Activated T-cell treated with anti-CD3 and anti-CD28 coated beads, Interleukin-2, amount 50 U/mL, for 4 hours (primary cell): Measurements from ENCODE around the gene HMX1. TPM values are rescaled to one million over a fixed set of nuclear protein-coding genes. Genes with fewer than 3 reads are reported as not detected.

Experiments used
- ATAC-seq, 2 donors: fragments of 200-7000 bp; cut with Tn5 transposase; one replicate each; pipeline ENCODE4 v1.10.0; 2021
- DNase-seq: peaks from one replicate; pipeline ENCODE4 v3.0.0-alpha.2; 2020
- H3K27me3 Mint-ChIP-seq: one replicate; pipeline ENCODE4 v1.8.0; 2021; ENCODE audit warnings: low read depth, mixed read lengths
- H3K36me3 Mint-ChIP-seq: one replicate; pipeline ENCODE4 v1.8.0; 2022; ENCODE audit warnings: mixed read lengths; ENCODE audit not compliant: insufficient read depth
- H3K4me1 Mint-ChIP-seq: one replicate; pipeline ENCODE4 v1.8.0; 2021; ENCODE audit warnings: low read depth, mixed read lengths
- H3K4me3 Mint-ChIP-seq: one replicate; pipeline ENCODE4 v1.8.0; 2021; ENCODE audit warnings: mild to moderate bottlenecking, moderate library complexity, mixed read lengths
- H3K9me3 Mint-ChIP-seq: one replicate; pipeline ENCODE4 v1.8.0; 2021; ENCODE audit warnings: mixed read lengths
- total RNA-seq, 3 donors: library from RNA; stranded (reverse); gene quantifications; one replicate each; pipeline ENCODE4 v1.2.1, GENCODE V29; 2021

The HMX1 gene
- total RNA-seq: not detected

DNA sequence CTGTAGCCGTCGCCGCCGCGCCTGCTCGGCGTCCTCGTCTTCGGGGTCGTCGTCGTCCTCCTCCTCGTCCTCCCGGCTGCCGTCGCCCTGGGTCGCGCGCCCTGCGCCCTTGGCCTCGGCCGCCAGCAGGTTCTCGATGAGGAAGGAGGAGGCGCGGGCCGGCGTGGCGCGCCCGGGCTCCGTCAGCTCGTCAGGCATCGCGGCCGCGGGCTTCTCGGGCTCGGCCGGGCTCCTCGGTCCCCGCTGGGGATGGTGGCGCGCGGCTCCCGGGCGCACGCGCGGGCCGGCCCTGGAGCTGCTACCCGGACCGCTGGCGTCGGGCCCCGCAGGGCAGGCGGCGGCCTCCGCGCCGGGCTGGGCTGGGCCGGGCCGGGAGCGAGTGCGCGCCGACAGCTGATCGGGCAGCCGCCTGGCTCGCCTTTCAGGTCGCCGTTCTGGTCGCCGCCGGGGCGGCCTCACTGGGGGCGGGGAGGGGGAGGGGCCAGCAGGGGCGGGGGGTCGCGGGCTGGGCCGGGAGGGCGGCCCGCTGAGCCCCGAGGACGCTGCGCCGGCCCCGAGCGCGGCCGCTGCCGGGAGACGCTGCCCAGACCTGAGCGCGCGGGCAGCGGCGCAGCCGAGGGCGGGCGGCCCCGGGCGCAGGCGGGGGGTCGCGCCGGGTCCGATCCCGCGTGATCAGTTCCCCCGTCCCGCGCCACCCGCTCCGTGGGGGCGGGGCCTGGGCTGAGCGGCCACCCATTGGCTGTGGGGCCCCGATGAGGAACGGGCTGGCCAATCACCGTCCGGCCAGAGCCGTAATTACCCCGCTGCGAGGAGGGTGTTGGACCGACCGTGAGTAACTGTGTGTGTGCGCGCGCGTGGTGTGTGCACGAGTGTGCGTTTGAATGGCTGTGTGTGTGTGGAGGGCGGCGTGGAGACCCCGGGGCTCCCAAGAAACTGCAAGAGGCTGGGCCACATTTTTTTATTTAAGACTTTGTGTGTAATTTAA lies at the start of gene HMX1:
Gene HMX1 (minus strand): TSS at position 423 of the 985 bp plus-strand sequence. CDS start 225 bp downstream, at position 198.
- DNase-seq (no peak), ATAC-seq (no peak)
- H3K9me3 Mint-ChIP-seq: no peaks in the 10 kb centered on the region
- H3K36me3 Mint-ChIP-seq: no peaks in the 10 kb centered on the region
- H3K4me1 Mint-ChIP-seq: peaks cover 1% of the 10 kb centered on the region
- H3K4me3 Mint-ChIP-seq: no peak within 1 kb of the TSS
- H3K27me3 Mint-ChIP-seq: peaks cover 78% of the 10 kb centered on the region

DNA sequence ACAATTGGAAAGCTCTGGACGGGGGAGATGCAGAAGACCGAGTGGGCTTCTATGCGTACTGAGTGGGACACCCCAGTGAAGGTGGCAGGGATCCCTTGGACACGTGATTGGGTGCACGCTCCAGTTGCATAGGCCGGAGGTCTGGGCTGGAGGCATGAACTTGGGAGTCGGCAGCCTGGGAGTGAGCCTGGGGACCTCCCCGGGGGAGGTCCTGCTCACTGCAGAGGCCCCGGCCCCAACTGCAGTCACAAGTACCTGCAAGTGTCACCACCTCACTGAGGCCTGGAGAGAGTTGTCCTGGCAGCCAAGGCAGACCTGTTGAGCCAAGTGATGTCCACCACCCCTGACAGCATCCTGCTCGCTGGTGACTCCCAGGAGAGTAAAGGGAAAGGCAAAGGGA lies 49.3 kb upstream of the HMX1 start:
- H3K4me3 Mint-ChIP-seq: no peak overlapping the region
- peaks cover 14% of the 10 kb centered on the region for H3K9me3 Mint-ChIP-seq
- no peaks in the 10 kb centered on the region for H3K36me3 Mint-ChIP-seq
- peaks cover 17% of the 10 kb centered on the region for H3K27me3 Mint-ChIP-seq
- DNase-seq (no peak), ATAC-seq (no peak)
- peaks cover 4% of the 10 kb centered on the region for H3K4me1 Mint-ChIP-seq

DNA sequence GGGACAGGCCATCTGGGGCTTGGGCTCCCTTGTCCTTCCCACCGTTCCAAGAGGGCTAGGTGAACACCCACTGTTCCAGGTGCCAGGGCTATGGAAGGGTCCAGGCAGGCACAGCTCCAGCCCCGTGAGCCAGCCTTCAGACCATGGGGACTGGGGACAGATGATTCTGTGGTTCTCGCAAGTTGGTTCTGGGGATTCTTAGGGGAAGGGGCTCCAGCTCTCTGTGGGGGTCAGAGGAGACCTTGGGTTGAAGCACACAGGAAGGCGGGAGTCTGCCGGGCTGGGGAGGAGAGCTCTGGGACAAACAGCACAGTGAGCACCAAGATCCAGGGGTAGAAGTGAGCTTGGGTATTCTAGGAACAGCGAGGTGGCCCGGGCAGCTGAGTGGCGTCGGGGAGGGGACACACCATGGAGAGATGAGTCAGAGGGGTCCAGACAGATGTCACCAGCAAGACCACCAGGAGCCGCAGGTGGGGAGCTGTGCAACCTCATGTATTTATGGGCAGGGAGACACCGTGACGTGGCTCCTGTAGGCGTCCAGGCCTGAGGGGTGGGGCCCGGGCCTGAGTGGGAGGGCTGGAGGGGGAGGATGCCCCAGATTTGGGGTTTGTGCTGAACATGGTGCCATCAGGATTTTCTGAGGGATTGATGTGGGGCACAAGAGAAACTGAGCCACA lies 48.8 kb upstream of the HMX1 start:
- Mint-ChIP-seq H3K4me1 (peaks cover 4% of the 10 kb centered on the region), H3K36me3 (no peaks in the 10 kb centered on the region), H3K9me3 (peaks cover 14% of the 10 kb centered on the region), H3K4me3 (no peak overlapping the region), H3K27me3 (peaks cover 17% of the 10 kb centered on the region)
- no peak for ATAC-seq
- DNase-seq: no peak

DNA sequence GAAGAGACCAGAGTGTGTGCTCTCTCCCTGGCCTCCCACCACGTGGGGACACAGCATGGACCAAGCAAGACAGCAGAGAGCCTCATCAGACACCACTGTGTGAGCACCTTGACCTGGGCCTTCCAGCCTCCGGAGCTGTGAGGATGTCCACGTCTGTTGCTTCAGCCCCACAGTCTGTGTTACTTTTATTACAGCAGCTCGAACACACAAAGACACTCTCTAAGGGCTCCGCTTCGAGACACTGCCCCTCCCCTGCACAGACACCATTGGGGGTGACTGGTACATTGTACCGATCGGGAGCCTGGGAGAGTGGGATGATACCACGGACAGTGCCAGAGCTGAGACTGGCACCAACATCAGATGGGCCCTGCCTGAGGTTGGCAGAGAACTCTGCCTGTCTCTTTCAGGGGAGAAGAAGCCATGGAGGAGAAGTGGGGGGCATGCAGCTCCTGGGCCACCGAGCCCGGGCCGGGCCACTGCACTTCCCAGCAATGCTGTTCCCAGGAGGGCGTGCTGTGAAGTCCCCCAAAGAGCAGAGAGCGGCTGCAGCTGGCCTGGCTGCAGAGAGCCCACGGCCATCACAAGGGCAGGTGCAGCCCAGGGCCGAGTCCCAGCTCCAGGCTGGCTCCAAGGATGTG lies 48.1 kb upstream of the HMX1 start:
- Mint-ChIP-seq H3K4me3 (no peak overlapping the region), H3K27me3 (peaks cover 17% of the 10 kb centered on the region), H3K36me3 (no peaks in the 10 kb centered on the region), H3K9me3 (peaks cover 14% of the 10 kb centered on the region), H3K4me1 (peaks cover 4% of the 10 kb centered on the region)
- DNase-seq: no peak
- ATAC-seq: no peak

DNA sequence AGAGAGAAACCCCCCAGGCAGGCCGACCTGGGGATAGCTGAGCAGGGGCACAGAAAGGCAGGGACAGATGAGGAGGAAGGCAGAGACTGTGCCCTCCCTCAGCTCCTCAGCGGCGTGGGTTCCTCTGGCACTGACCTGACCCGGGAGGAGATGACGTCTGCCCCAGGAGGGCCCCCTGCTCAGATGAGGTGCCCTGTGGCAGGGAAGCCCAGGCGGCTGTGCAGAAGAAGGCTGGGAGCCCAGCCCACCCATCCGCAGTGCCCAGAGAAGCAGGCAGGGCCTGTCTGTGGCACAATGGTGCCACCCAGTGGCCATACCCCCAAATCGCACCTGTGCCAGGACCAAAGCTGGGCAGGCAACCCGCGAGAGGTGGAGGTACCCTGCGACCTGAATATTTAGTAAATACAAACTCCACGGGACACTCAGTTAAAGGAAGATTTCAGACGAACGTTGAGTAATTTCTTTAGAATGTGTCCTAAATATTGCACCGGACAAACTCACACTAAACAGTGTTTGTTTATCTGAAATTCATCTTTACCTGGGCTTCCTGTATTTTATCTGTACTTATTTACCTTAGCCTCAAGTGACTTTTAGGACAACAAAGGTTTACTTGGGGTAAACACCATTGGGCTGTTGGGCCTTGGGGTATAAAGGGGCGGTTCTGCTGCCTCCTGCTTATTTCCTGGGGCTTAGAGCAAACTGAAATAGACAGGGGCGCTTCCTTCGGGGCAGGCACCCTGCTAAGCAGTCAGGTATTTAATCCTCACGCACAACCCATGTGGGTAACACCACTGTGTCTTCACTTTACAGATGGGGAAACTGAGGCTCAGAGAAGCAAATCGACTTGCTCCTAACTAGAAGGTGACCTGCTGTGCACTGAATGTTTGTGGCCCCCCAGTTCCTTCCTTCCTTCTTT lies 46.5 kb upstream of the HMX1 start:
- H3K27me3 Mint-ChIP-seq: peaks cover 14% of the 10 kb centered on the region

DNA sequence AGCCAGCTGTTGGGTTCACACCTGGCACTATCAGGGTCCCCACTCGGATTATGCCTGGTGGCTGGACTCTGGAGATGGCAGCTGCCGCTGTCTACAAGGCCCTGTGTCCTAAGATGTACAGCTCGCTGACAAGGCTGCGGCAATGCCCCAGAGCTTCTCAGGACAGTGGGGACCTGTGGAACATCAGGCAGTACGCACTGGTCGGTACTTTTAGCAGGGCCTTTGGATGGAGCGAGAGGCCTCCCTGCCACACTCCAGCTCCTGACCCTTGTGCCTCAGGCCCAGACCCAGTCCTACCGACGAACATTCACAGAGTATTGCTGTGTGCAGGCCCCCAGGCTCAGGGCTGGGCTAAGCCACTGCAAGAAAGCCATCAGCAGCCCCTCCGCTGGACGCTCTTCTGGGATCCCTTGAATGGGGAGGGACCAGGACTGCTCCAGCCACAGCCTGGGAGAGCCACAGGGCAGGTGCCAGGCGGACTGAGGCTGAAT lies 45.7 kb upstream of the HMX1 start:
- H3K9me3 Mint-ChIP-seq: no peaks in the 10 kb centered on the region
- peak in 1 of 2 donors; percentile 11 for ATAC-seq

More for the DNA sequence above, 46.5 kb upstream of the HMX1 start:
- peak; percentile 71 to 79 for ATAC-seq
- H3K4me1 Mint-ChIP-seq: peaks cover 4% of the 10 kb centered on the region
- peak; percentile 34 for DNase-seq
- H3K9me3 Mint-ChIP-seq: peaks cover 4% of the 10 kb centered on the region
- H3K4me3 Mint-ChIP-seq: no peak overlapping the region
- no peaks in the 10 kb centered on the region for H3K36me3 Mint-ChIP-seq

GRCh38 chr4:8916906-8917305 lies 45.3 kb upstream of the HMX1 start:
- Mint-ChIP-seq H3K9me3 (no peaks in the 10 kb centered on the region), H3K4me3 (no peak overlapping the region), H3K27me3 (peaks cover 14% of the 10 kb centered on the region), H3K36me3 (no peaks in the 10 kb centered on the region), H3K4me1 (peaks cover 4% of the 10 kb centered on the region)
- DNase-seq (no peak), ATAC-seq (no peak)

More for the DNA sequence above, 45.7 kb upstream of the HMX1 start:
- no peaks in the 10 kb centered on the region for H3K36me3 Mint-ChIP-seq
- DNase-seq: no peak
- peaks cover 4% of the 10 kb centered on the region for H3K4me1 Mint-ChIP-seq
- no peak overlapping the region for H3K4me3 Mint-ChIP-seq
- H3K27me3 Mint-ChIP-seq: peaks cover 14% of the 10 kb centered on the region

GRCh38 chr4:8916351-8916885 lies 44.8 kb upstream of the HMX1 start:
- H3K27me3 Mint-ChIP-seq: peaks cover 14% of the 10 kb centered on the region
- no peaks in the 10 kb centered on the region for H3K9me3 Mint-ChIP-seq
- no peaks in the 10 kb centered on the region for H3K36me3 Mint-ChIP-seq
- peaks cover 4% of the 10 kb centered on the region for H3K4me1 Mint-ChIP-seq
- DNase-seq (no peak), ATAC-seq (no peak)
- no peak overlapping the region for H3K4me3 Mint-ChIP-seq

GRCh38 chr4:8915201-8916200 lies 43.9 kb upstream of the HMX1 start:
- no peak for DNase-seq
- Mint-ChIP-seq H3K4me3 (no peak overlapping the region), H3K36me3 (no peaks in the 10 kb centered on the region), H3K27me3 (peaks cover 13% of the 10 kb centered on the region), H3K9me3 (no peaks in the 10 kb centered on the region), H3K4me1 (peaks cover 4% of the 10 kb centered on the region)
- no peak for ATAC-seq

- no peak overlapping the region for H3K4me3 Mint-ChIP-seq
- peaks cover 4% of the 10 kb centered on the region for H3K4me1 Mint-ChIP-seq
- ATAC-seq: no peak
- no peak for DNase-seq
- no peaks in the 10 kb centered on the region for H3K9me3 Mint-ChIP-seq
- H3K27me3 Mint-ChIP-seq: peaks cover 6% of the 10 kb centered on the region
- no peaks in the 10 kb centered on the region for H3K36me3 Mint-ChIP-seq
Observed at GRCh38 chr4:8914461-8915171, 43.0 kb upstream of the HMX1 start.

DNA sequence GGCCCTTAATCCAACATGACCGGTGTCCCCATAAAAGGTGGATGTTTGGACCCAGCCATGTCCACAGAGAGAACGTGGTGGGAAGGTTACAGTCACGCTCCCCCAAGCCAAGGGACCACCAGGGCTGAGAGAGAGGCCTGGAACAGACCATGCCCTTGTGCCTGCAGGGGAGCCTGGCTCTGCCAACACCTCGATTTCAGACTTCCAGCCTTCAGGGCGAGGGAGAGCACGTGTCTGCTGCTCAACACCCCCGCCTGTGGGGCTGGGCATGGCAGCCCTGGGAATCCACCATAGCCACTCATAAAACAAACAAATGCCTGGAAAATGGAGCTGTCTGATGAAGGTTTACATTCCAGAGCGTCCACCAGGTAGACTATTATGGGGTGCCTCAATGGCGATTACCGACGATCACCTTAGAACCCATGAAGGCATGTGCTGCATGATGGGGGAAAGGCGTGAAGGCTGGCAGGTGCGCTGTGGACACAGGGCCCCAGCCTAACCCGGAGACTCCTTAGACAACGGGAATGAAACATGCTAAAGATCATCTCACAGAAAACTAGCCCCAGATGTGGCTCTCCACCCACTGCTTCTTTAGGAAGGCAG lies 42.3 kb upstream of the HMX1 start:
- H3K4me1 Mint-ChIP-seq: peaks cover 4% of the 10 kb centered on the region
- no peak overlapping the region for H3K4me3 Mint-ChIP-seq
- H3K36me3 Mint-ChIP-seq: no peaks in the 10 kb centered on the region
- no peaks in the 10 kb centered on the region for H3K9me3 Mint-ChIP-seq
- H3K27me3 Mint-ChIP-seq: no peaks in the 10 kb centered on the region
- no peak for DNase-seq
- no peak for ATAC-seq
